Stimulated activated CD4-positive, alpha-beta T cell treated with anti-CD3 and anti-CD28 coated beads, Interleukin-4, amount 100 ng/mL, for 48 hours (primary cell): ENCODE results near the gene GJA5.

ENCODE experiments used
- DNase-seq, 2 donors: peaks; one replicate each; pipeline ENCODE4 v3.0.0-alpha.2; 2020; ENCODE audit warnings: low read depth in 2 of 2

The GJA5 gene

DNA sequence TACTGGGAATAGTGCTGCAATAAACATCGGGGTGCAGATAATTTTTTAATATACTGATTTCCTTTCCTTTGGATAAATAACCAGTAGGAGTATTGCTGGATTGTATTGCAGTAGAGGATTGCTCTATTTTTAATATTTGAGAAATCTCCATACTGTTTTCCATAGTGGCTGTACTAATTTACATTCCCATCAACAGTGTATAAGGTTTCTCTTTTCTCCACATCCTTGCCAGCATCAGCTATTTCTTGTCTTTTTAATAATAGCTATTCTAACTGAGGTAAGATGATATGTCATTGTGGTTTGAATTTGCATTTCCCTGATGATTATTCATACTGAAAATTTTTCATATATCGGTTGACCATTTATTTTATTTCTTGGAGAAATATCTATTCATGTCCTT is 31.1 kb downstream of the GJA5 start:
- DNase-seq = no peak

DNA sequence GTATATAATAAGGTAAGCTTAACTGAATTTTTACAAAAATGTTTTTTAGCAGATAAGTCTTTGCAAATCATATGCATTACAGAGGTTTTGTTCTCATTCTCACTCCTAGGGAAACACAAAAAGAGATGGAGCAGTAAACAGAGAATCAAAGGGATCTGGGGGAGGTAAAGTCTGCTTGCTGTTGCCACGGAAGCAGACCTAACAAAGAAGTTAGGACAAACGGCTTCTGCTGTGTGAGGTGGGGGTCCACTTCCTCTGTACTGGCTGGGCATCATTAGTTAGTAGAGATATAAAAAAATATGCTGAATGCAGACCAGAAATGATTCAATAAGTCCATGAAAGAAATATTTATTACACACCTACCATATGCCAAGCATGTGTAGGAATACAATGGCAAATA is 34.2 kb downstream of the GJA5 start:
- no peak for DNase-seq

GRCh38 chr1:147725685-147726084 is 34.7 kb downstream of the GJA5 start:
- no peak for DNase-seq

- DNase-seq = no peak
Observed at GRCh38 chr1:147723691-147724323, 36.6 kb downstream of the GJA5 start.

DNA sequence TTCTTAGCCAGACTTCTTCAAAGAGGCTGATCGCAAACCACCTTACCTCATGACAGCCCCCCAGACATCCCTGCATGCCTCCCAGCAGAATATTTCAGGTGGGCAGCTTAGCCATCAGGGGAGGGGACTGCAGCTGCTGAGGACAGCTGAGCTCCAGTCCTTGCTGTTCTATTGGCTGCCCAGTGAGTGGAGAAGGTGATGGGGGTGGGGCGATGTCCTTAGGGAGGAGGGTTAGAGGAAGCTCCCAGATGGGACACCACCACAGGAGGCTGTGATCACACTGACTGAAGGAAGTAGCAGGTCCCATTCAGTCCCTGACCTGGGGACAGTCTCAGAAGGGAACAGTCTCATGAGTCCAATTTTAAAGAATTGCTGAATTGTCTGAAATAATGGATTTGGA is 38.3 kb downstream of the GJA5 start:
- no peak for DNase-seq

- DNase-seq = no peak
Observed at GRCh38 chr1:147721716-147722115, 38.7 kb downstream of the GJA5 start.

DNA sequence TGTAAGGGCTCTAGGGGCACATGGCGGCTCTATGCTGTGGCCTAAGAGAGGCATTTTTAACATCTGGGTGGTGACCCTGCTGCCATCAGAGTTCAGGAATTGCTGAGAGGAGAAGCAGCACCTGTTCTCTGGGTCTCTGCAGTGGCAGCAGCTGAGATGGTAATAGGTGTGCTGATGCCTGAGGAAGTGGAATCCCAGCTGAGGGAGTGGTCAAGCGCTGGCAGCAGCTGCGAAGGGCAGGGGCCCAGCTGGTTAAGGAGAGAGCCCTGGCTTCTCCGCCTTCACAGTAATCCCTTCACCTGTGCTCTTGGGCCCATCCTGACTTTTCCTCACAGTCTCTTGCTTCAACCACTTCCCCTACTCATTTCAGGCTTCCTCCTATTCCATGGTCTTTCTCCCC is 39.8 kb downstream of the GJA5 start:
- DNase-seq = no peak

GRCh38 chr1:147719711-147720225 is 40.6 kb downstream of the GJA5 start:
- DNase-seq = no peak

DNA sequence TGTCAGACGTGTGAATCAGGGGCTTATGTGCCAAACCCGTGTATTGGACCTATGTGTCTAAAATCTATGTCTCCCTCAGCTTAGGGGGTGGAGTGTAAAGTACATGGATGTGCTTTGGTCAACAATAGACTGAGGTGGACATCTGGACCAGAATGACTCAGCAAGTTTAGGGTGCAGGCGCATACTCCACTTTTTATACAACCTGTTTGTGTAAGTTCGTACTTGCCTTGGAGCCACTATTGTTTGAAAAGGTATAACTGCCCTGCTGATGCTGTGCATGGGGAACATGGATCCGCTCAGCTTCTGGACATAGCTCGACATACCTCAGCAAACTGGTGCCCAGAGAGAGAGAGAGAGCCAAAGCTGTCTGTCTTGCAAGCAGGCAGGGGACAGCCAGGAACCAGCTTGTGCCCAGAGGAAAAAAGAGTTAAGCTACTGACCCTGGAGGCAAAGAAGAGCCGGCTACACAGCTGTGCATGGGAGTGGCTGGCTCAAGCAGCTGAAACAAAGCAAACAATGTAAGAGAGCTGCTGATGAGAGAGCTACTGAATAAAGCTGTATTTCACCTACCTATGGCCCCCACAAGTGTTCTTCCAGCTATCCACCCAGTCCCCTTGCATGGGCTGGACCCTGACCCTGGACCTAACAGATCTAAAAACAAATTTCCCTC is 41.2 kb downstream of the GJA5 start:
- DNase-seq = no peak

DNA sequence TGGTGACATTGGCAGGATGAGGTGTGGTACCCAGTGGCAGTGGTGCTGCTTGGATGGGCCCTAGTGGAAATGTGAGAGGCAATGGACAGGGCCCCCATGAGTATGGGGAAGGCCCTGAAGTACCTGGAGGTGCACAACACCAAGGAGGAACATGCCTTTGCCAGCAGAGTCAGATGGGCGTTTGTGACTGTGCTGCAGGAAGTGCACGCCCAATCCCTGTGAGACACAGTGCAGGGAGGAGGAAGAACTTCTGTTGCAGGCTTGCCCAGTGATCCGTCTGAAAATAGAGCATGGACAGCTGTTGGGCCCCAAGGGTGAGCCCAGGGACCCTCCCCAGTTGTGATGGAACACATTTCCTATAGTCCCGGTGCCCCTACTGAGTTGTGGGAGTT is 42.7 kb downstream of the GJA5 start:
- DNase-seq = no peak

DNA sequence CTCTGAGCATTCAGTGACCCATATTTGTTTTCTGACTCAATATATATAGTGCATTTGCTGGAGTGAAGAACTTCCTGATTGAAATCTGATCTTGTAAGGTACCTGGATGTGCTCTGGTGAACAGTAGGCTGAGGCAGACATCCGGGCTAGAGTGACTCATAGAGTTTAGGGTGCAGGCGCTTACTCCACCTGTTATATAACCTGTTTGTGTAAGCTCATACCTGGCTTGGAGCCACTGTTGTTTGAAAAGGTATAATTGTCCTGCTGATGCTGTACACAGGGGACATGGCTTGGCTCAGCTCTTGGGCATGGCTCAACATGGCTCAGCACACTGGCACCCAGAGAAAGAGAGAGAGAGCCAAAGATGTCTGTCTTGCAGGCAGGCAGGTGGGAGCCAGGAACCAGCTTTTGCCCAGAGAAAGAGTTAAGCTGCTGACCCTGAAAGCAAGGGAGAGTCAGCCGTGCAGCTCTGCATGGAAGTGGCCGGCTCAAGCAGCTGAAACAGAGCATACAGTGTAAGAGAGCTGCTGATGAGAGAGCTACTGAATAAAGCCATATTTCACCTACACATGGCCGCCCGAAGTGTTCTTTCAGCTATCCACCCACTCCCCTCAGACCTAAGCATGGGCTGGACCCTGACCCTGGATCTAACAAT is 43.2 kb downstream of the GJA5 start:
- DNase-seq = no peak

DNA sequence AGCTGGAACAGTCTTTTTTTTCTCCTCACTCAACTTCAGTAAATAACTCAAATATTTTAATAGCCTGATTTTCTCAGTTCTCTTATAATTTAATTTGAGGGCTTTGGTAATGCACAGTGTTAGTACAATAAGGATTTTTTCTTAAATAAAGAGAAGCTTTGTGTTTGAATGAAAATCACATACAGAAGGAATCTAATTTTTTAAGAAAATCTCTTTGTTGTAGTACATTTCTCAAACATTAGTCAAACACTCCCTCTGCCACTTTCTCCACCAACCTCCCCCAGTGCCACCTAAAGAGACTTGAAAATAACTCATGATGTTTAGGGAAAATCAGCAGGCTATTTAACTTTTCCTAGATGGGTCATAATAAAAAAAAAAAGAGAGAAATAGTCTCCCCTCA is 47.8 kb downstream of the GJA5 start:
- no peak for DNase-seq
